ENCODE data around the gene TIGD4.

DNA sequence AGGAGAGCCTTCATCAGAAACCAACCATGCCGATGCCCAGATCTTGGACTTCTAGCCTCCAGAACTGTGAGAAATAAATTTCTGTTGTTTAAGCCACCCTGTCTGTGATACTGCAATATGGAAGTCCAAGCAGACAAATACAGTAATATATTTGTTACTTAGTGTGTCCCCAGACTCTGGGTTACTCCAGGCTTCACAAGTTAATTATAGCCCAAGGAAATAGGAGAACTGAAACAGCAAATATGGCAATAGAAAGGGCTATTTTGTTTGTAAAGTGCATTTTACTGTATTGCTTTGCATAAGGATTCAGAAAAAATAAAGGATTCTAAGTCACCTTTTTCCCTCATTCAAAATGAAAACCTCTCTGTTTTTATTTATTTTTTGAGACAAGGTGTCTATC, 15.7 kb downstream of the TIGD4 start:
- TF ChIP-seq, protein P1, sequence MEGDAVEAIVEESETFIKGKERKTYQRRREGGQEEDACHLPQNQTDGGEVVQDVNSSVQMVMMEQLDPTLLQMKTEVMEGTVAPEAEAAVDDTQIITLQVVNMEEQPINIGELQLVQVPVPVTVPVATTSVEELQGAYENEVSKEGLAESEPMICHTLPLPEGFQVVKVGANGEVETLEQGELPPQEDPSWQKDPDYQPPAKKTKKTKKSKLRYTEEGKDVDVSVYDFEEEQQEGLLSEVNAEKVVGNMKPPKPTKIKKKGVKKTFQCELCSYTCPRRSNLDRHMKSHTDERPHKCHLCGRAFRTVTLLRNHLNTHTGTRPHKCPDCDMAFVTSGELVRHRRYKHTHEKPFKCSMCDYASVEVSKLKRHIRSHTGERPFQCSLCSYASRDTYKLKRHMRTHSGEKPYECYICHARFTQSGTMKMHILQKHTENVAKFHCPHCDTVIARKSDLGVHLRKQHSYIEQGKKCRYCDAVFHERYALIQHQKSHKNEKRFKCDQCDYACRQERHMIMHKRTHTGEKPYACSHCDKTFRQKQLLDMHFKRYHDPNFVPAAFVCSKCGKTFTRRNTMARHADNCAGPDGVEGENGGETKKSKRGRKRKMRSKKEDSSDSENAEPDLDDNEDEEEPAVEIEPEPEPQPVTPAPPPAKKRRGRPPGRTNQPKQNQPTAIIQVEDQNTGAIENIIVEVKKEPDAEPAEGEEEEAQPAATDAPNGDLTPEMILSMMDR (conservative IDR thresholded peaks at IDR 0.05; ENCODE audit: low read depth in 2 of 2): no peak
- TF ChIP-seq NANOG (IDR thresholded peaks at IDR 0.05; ENCODE audit: borderline replicate concordance): no peak
- no peak for TF ChIP-seq EZH2 (IDR thresholded peaks at IDR 0.05; ENCODE audit: low read depth, unreplicated experiment)
- TF ChIP-seq, protein P2, sequence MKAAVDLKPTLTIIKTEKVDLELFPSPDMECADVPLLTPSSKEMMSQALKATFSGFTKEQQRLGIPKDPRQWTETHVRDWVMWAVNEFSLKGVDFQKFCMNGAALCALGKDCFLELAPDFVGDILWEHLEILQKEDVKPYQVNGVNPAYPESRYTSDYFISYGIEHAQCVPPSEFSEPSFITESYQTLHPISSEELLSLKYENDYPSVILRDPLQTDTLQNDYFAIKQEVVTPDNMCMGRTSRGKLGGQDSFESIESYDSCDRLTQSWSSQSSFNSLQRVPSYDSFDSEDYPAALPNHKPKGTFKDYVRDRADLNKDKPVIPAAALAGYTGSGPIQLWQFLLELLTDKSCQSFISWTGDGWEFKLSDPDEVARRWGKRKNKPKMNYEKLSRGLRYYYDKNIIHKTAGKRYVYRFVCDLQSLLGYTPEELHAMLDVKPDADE (IDR thresholded peaks at IDR 0.05): no peak
- TF ChIP-seq POLR2AphosphoS5 (IDR thresholded peaks at IDR 0.05; ENCODE audit: low read depth): no peak
- no peak for TF ChIP-seq JUNB (IDR thresholded peaks at IDR 0.05; ENCODE audit: unreplicated experiment)
- TF ChIP-seq CREB1 (CRISPR knock-in tag; IDR thresholded peaks at IDR 0.05; ENCODE audit: low read depth): no peak
- TF ChIP-seq, protein P3, sequence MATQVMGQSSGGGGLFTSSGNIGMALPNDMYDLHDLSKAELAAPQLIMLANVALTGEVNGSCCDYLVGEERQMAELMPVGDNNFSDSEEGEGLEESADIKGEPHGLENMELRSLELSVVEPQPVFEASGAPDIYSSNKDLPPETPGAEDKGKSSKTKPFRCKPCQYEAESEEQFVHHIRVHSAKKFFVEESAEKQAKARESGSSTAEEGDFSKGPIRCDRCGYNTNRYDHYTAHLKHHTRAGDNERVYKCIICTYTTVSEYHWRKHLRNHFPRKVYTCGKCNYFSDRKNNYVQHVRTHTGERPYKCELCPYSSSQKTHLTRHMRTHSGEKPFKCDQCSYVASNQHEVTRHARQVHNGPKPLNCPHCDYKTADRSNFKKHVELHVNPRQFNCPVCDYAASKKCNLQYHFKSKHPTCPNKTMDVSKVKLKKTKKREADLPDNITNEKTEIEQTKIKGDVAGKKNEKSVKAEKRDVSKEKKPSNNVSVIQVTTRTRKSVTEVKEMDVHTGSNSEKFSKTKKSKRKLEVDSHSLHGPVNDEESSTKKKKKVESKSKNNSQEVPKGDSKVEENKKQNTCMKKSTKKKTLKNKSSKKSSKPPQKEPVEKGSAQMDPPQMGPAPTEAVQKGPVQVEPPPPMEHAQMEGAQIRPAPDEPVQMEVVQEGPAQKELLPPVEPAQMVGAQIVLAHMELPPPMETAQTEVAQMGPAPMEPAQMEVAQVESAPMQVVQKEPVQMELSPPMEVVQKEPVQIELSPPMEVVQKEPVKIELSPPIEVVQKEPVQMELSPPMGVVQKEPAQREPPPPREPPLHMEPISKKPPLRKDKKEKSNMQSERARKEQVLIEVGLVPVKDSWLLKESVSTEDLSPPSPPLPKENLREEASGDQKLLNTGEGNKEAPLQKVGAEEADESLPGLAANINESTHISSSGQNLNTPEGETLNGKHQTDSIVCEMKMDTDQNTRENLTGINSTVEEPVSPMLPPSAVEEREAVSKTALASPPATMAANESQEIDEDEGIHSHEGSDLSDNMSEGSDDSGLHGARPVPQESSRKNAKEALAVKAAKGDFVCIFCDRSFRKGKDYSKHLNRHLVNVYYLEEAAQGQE (IDR thresholded peaks at IDR 0.05; ENCODE audit: unreplicated experiment): no peak
- no peak for TF ChIP-seq EZH2phosphoT487 (IDR thresholded peaks at IDR 0.05; ENCODE audit: unreplicated experiment)

Measured in GM23338 (cell line).